Activated CD8-positive, alpha-beta T cell treated with anti-CD3 and anti-CD28 coated beads for 36 hours (primary cell): Measurements from ENCODE around the gene FHIP1A. TPM values are rescaled to one million over a fixed set of nuclear protein-coding genes. Genes with fewer than 3 reads are reported as not detected.

ENCODE experiments used
- ATAC-seq: fragments of 200-7000 bp; cut with Tn5 transposase; one replicate; pipeline ENCODE4 v1.10.0; 2021; ENCODE audit warnings: mild to moderate bottlenecking, moderate library complexity
- CTCF ChIA-PET: fragments of 350-600 bp; sonication (Branson Sonifier 250); formaldehyde crosslinking; loops from one replicate; lab custom pipeline; 2021; ENCODE audit warnings: antibody characterized with exemption; lab: Charles Lee
- POLR2A ChIA-PET: fragments of 350-600 bp; sonication (Branson Sonifier 250); formaldehyde crosslinking; loops from one replicate; lab custom pipeline; 2021; ENCODE audit warnings: antibody characterized with exemption; lab: Charles Lee
- DNase-seq: peaks from one replicate; pipeline ENCODE4 v3.0.0-alpha.2; 2020
- H3K27ac Mint-ChIP-seq: one replicate; pipeline ENCODE4 v1.8.0; 2021; ENCODE audit warnings: mild to moderate bottlenecking, mixed read lengths
- H3K27me3 Mint-ChIP-seq: one replicate; pipeline ENCODE4 v1.8.0; 2021; ENCODE audit warnings: mixed read lengths
- H3K36me3 Mint-ChIP-seq: one replicate; pipeline ENCODE4 v1.8.0; 2021; ENCODE audit warnings: low read depth, mixed read lengths
- H3K4me1 Mint-ChIP-seq: one replicate; pipeline ENCODE4 v1.8.0; 2021; ENCODE audit warnings: low read depth, mixed read lengths
- H3K4me3 Mint-ChIP-seq: one replicate; pipeline ENCODE4 v1.8.0; 2021; ENCODE audit warnings: mild to moderate bottlenecking, moderate library complexity, mixed read lengths
- H3K9me3 Mint-ChIP-seq: one replicate; pipeline ENCODE4 v1.8.0; 2021; ENCODE audit warnings: mixed read lengths
- intact Hi-C: fragments of 100-400 bp; cut with micrococcal nuclease; formaldehyde crosslinking; loops from one replicate; pipeline ENCODE4 v1.10.0; 2022
- total RNA-seq, 2 experiments: library from RNA; stranded (reverse); gene quantifications; one replicate each; pipeline ENCODE4 v1.2.3, GENCODE V29; 2021
- TF ChIP-seq, protein P1 (sequence below): fragments of 200-600 bp; IDR thresholded peaks from one replicate; pipeline ENCODE4 v1.8.0; 2022; ENCODE audit warnings: antibody characterized with exemption, mild to moderate bottlenecking

The FHIP1A gene
- total RNA-seq, 2 experiments from 2014 or later: 0.76 to 0.86 TPM

DNA sequence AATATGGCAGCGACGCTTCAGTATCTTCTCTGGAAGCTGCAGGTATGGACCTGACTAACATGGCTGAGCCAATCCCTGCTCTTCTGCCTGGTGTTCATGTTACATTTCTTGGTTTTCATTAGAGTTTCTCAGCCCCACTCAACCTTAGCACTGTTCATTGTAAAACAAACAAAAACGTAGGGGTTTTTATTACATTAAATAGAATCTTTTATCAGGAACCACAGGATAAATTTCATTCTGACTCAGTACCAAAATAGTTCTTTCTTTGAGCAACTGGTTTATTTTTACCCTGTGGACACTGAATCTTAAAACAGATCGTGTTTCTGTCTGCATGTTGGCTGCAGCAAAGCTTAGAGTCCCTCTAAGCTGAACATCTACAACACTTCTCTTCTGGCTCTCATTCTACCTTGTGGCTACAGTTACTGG, 27.1 kb downstream of the FHIP1A start:
- POLR2A ChIA-PET: no interaction called here
- Mint-ChIP-seq H3K27me3 (peaks cover 11% of the 10 kb centered on the region), H3K27ac (no peak overlapping the region), H3K4me3 (no peak overlapping the region), H3K9me3 (no peaks in the 10 kb centered on the region), H3K36me3 (no peaks in the 10 kb centered on the region), H3K4me1 (no peaks in the 10 kb centered on the region)
- CTCF ChIA-PET: no interaction called here
- ATAC-seq (no peak), DNase-seq (no peak)
- TF ChIP-seq, protein P1, sequence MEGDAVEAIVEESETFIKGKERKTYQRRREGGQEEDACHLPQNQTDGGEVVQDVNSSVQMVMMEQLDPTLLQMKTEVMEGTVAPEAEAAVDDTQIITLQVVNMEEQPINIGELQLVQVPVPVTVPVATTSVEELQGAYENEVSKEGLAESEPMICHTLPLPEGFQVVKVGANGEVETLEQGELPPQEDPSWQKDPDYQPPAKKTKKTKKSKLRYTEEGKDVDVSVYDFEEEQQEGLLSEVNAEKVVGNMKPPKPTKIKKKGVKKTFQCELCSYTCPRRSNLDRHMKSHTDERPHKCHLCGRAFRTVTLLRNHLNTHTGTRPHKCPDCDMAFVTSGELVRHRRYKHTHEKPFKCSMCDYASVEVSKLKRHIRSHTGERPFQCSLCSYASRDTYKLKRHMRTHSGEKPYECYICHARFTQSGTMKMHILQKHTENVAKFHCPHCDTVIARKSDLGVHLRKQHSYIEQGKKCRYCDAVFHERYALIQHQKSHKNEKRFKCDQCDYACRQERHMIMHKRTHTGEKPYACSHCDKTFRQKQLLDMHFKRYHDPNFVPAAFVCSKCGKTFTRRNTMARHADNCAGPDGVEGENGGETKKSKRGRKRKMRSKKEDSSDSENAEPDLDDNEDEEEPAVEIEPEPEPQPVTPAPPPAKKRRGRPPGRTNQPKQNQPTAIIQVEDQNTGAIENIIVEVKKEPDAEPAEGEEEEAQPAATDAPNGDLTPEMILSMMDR: no peak
- intact Hi-C loops: no loop called here

DNA sequence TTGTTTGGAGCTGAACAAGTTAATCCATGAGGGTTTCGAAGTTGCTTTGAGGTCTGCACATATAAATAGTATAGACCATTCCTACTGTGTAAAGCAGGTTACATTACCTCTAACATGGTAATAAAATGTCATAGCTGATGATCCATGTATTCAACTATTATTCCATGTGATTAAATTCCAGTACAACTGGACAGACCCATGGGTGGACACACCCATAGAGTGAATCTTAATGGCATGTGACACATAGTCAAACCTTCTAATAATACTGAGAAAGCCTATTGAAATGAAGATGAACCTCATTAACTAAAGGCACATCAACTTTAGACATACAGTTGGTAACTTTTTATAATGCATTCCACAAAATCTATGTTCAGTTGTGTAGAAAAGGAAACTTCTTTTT, 28.5 kb downstream of the FHIP1A start:
- Mint-ChIP-seq H3K27ac (no peak overlapping the region), H3K36me3 (no peaks in the 10 kb centered on the region), H3K9me3 (no peaks in the 10 kb centered on the region), H3K4me1 (no peaks in the 10 kb centered on the region), H3K27me3 (peaks cover 11% of the 10 kb centered on the region), H3K4me3 (no peak overlapping the region)
- intact Hi-C loops: no loop called here
- TF ChIP-seq, protein P1: no peak
- DNase-seq (no peak), ATAC-seq (no peak)
- POLR2A ChIA-PET: no interaction called here
- CTCF ChIA-PET: no interaction called here

DNA sequence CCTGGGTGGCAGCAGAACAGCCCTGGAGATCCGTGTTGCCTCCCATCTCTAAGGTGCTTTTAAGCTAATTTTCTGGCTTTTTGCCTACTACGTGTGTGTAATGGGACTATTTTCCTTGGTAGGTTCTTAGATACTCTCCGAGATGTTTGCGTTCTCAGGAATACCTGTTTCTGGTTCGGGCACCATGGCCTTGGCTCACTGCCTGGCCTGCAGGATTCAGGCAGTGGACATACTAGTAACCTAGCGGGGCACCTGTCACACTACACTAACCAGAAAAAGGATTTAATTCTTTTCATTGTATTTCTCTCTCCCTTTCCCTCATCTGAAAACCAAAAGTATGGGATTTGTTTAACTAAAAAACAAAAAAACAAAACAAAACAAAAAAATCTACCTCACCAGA, 29.2 kb downstream of the FHIP1A start:
- TF ChIP-seq, protein P1: no peak
- intact Hi-C loops: no loop called here
- H3K4me3 Mint-ChIP-seq: no peak overlapping the region
- ChIA-PET POLR2A (no interaction called here), CTCF (no interaction called here)
- no peak overlapping the region for H3K27ac Mint-ChIP-seq
- no peak for DNase-seq
- H3K27me3 Mint-ChIP-seq: peaks cover 11% of the 10 kb centered on the region
- no peaks in the 10 kb centered on the region for H3K36me3 Mint-ChIP-seq
- H3K9me3 Mint-ChIP-seq: no peaks in the 10 kb centered on the region
- H3K4me1 Mint-ChIP-seq: no peaks in the 10 kb centered on the region
- no peak for ATAC-seq

DNA sequence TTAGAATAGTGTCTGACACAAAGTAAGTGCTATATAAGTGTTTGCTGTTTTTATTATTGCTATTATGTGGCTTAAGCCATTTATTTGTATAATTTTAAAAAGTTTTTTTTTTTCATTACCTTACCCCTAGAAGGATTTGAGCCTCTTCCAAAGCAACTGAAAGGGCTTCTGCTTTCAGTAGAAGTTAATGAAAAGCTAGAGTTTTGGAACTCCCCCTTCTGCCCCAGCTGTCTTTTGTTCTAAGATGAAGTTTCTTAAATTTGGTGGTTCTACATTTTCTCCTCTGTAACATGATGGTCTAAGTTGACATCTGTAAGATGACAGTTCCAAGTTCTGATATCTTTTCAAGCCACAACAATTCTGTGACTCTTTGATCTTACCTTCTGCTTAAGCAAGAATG, 30.3 kb downstream of the FHIP1A start:
- Mint-ChIP-seq H3K4me3 (no peak overlapping the region), H3K36me3 (no peaks in the 10 kb centered on the region), H3K27me3 (peaks cover 11% of the 10 kb centered on the region), H3K27ac (no peak overlapping the region), H3K9me3 (no peaks in the 10 kb centered on the region), H3K4me1 (no peaks in the 10 kb centered on the region)
- ATAC-seq (no peak), DNase-seq (no peak)
- intact Hi-C loops: no loop called here
- ChIA-PET POLR2A (no interaction called here), CTCF (no interaction called here)
- TF ChIP-seq, protein P1: no peak

DNA sequence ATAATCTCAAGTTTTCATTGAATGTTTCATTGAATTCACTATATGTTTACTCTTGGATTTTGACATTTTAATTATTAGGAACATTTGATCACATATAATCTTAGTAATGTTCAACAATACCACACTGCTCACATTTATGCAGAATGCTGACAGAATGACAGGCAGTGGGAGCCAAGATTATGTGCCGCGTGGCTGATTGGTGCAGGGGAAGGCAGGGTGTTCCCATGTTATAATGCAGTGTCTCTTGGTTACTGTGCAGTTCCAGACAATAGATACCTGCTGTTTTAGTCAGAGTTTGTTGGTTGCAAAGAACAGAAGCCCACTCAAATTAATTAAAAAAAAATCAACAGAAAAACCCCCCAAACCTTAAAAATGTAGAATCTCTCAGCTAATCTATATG, 33.0 kb downstream of the FHIP1A start:
- H3K4me1 Mint-ChIP-seq: no peaks in the 10 kb centered on the region
- ATAC-seq: no peak
- H3K9me3 Mint-ChIP-seq: no peaks in the 10 kb centered on the region
- no peak overlapping the region for H3K27ac Mint-ChIP-seq
- ChIA-PET CTCF (no interaction called here), POLR2A (no interaction called here)
- H3K27me3 Mint-ChIP-seq: peaks cover 12% of the 10 kb centered on the region
- TF ChIP-seq, protein P1: no peak
- intact Hi-C loops: no loop called here
- H3K36me3 Mint-ChIP-seq: no peaks in the 10 kb centered on the region
- DNase-seq: no peak
- H3K4me3 Mint-ChIP-seq: no peak overlapping the region
